Measurements from ENCODE around the gene PPM1E.
"Not testable (repeated sequence)": the region's sequence is repeated elsewhere in the genome, so short reads cannot be mapped to it uniquely, and the experiment has no call there.

The PPM1E gene

DNA sequence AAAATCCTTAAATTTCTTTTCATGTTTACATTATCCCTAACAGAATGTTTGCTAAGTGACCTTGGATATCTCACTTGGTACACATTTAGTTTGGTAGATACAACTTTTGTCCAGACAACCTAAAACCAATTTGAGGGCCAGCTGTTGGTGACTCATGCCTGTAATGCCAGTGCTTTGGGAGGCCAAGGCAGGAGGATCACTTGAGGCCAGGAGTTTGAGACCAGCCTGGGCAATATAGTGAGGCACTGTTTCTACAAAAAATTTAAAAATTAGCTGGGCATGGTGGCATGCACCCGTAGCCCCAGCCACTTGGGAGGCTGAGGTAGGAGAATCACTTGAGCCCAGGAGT, 202.0 kb downstream of the PPM1E start:
- DNase-seq: not testable (repeated sequence)

DNA sequence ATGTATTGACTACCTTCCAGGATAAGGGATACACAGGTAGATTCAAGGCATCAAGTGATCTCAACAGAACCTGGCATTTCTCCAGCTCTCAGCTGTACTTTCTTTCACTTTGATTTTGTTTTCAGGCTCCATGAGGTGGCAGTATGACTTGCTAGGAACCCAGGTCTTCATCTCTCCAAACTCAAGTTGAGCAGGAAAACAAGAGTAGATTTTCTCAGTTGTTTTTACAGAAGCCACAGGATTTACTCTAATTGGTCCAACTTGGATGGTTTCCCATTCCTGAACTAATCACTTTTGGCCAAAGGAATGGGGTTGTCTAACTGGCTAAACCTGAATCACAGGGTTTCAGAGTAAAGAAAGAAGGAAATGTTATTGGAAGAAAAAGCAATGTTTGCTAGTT, 204.4 kb downstream of the PPM1E start:
- no peak for DNase-seq

DNA sequence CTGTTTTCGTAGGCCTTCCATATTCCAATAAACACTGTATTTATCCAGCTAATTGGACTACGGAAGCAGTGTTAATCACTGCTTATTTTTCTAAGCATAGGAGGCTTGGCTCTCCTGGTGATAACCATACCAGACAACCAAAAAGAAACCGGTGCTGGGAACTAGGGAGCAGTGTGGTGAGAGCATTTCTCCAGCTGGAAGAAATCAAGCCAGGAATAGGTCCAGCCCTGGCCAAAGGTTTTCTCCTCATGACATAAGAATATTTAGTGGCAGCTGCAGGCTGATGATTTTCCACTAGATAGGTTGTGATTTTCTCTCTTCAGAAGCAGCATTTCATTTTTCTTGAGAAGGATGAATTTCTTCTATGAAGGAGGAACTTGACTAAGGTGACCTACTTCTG, 209.6 kb downstream of the PPM1E start:
- DNase-seq: no peak

DNA sequence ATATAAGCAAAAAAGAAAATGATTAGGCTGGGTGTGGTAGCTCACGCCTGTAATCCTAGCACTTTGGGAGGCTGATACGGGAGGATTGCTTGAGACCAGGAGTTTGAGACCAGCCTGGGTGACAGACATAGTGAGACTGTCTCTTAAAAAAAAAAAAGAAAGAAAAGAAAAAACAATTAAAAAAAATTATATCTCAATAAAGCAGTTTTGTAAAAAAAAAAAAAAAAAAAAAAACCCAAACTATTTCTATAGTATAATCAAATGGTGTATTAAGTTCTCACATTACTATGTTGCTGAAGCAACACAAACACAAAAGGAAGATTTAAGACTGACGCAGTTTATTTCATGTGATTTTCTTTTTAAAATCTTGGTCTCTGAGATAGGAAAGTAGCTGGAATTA, 210.6 kb downstream of the PPM1E start:
- DNase-seq: no peak

DNA sequence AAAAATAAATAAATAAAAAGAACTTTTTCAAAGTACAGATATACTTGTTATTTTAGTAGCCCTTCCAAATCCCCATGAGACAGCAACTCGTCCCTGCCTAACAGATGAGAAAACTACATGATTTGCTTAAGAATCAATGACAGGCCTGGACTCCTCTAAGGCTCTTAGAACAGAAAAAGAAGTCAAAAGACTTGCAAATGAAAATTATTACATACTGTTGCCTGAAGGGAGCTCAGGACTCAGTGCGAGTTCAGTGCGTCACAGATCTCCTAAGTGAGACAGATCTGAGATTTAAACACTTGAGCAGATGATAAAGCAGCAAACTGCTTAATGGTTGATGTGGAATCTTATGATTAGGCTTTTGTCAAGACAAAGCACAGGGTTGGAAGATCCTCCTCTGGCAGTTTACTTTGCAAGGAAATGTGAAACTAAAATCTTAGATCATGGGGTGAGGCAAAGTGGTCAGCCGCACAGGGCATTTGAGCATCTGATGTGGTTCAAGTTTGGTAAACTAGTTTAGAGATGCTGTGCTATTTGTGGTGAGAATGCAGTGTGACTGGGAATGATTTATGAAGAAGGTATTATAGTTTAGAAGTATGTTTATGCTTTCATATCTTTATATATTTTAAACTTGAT, 212.9 kb downstream of the PPM1E start:
- no peak for DNase-seq

DNA sequence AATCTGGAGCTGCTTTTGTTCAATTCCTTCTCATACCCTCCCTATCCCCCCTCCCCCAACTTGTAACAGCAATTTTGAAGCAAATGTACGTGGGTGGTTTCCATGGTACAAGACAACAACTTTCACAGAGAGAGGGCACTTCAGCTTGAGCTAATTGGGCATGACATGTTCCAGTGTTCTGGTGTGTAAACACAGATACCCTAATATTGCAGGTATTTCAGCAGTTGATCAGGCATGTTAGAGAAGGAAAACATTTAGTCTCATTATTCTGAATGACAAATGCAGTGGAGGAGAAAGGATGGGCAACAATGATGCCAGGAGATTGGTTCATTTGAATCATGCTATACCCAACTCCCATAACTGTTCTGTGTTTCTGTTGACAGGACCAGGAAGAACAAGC, 213.5 kb downstream of the PPM1E start:
- no peak for DNase-seq

DNA sequence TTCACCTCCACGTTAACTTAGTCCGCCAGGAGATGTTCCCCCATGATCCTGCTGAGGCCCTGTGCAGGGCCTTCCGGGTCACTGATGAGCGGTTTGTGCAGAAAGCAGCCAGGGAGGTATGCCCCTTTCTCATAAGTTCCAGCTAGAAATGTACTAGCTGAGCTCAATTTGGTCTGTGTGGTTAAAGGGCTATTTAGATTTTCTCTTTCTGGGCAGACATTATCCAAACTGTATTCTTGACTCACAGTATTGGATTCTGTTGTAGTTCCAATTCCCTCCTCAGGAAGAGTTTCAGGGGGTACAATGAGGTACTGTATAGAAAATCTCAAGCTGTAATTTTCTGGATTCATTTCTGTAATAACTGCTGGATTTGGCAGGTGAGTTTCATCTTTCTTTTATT, 214.0 kb downstream of the PPM1E start:
- no peak for DNase-seq

DNA sequence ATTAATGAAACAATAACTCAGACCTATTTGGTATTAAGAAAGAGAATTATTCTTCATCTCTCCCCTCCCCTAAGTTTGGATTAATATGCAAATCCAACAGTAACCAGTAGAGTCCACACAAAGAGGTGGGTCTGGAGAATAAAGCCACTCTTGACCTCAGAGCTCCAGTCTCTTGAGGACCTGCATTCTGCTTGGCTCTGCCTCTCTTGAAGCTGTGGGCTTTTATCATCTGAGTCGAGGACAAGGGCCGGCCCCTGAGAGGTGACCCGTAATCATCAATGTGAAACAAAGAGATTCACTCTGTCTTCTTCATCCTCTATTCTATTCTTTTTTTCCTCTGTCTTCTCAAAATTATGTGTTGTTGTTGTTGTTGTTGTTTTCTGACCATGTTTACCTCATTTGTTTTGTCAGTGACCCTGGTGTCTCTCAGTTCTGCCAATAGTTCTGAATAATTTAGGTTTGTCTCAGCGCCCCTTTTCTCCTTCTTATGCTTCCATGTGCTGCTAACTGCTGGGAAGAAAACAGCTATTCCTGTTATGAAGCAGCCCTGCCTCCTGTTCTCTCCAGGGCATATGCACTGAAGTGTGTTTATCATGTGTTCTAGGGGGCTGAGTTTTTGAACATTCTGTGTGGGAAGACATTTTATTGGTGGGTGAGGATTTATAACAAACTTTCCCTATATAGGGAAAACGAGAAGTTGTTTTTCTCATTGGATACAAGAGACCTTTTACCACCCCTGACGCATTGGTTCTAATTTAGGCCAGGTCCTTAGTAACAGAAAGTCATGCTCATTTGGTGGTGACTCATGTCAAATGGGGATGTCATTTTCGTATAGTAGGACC, 215.2 kb downstream of the PPM1E start:
- DNase-seq: no peak

DNA sequence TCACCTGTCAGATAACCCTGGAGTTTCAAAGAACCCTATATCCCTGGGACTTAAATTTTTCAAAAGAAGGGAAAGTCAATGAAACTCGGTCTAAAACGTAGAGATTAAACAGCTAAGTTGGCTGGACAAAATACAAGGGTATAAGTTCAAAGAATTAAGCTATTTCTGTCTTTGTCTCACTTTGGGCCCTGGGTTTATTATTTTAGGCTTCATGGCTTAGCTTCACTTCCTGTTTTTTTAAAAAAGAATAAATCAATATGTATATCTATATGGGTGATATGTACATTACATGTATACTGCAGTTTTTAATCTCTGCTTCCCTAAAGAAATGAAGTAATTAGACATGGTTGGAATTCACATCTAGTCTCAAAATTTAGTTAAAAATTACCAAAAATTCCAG, 218.7 kb downstream of the PPM1E start:
- no peak for DNase-seq

DNA sequence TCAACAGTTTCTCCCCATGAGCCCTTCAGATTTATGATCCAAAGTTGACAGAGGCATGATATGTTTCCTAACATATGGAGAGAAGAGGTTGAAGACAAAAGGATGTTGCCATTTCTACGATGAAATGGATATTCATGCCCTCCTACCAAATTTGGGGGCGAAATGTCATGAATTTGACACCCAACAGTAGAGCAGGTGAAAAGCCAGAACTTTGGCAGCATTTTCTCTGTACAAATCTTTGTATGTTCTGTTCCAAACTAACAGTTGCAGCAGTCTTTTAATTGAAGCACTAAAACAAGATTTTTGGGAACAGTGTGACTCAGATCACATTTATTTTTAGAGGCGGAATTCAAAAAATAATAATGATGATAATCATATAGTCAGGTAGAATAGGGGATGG, 220.9 kb downstream of the PPM1E start:
- no peak for DNase-seq

DNA sequence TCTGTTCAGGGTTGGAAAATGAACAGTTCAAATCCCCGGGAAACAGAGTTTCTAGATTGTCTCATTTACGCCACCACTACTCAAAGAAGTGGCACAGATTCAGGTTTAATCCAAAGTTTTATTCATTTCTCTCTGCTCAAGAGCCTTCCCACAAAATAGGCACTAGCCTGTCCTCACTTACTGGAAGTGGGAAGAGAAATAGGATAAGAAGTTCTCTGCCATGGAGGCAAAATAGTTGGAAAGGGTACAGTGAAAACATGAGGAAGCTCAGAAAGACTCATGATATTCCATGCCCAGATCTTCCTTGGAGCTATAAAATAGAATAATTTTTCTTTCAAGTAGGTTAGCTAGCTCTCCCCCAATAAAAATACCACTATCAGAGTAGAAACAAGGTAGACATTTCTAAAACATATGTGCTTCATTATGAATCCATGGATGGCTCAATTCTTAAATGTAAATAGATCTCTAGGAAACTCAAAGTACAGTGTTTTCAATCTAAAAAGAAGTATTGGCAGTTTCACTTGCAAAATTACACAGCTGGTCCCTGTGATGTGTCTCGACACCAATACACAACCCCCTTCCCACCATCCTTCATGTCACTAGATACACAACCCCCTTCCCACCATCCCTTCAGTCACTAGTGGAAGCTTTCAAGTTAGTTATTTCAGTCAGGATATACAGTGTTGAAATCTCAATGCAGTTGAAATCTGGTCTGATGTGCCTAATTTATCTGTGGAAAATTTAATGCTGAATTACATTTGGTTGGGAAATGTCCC, 225.2 kb downstream of the PPM1E start:
- DNase-seq: no peak

DNA sequence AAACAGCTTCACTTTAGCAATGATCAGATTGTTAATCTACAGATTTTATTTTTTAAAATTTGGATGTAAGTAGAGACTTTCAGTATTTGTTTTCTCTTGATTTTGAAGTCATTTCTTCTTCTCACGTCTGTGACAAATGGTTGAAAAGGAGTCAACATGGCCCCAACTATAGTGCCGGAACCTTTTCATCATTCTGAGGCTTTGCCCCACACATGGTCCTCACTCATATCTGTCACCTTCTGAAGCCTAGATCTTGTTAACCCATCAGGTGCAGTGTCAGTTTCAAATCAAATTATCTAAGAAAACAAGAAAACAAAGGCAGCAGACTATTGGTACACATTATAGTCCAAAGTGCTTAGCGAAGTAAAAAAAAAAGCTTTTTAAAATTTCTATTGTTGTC, 227.0 kb downstream of the PPM1E start:
- DNase-seq: no peak

DNA sequence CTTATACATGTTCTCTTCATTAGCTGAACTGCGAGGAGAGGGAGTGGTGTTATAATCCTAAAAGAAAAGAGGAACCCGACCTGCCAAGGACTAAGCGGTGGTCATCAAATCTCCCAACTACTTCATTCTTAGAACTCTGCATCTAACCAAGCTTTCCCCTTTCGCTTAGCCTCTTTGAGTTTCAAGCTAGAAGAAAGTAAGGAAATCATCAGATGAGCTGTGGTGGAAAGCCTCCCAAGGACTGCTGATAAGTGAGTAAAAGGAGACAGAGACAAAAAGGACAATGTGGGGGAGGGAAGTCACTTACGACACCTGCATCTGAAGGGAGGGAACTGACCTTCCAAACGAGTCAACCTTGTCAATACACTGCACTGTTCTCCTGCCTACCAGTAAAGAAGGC, 229.7 kb downstream of the PPM1E start:
- DNase-seq: no peak

DNA sequence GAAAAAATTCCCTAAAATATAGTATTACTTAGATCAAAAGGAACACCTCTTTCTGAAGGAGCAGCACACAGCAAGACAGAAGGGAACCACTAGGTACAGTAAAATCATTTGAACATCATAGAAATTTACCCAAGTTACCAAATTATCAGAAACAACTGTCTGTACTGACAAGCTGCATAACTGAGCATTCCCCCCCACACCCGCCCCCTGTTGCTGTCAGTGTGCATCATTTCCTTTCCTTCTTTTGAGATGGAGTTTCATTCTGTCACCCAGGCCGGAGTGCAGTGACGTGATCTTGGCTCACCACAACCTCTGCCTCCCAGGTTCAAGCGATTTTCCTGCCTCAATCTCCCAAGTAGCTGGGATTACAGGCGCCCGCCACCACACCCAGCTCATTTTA, 230.3 kb downstream of the PPM1E start:
- no peak for DNase-seq

DNA sequence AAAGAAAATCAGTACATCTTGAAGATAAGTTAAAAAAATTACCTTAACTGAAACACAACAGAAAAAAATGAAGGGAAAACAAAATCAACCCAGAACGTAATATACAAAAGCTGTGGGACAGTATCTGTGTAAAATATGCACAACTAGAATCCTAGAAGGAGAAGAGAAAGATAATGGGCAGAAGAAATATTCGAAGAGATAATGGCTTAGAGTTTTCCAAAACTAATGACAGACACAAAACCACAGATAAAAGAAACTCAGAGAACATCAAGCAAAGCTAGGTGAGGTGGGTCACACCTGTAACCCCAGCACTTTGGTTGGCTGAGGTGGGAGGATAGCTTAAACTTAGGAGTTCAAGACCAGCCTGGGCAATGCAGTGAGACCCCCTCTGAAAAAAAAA, 234.0 kb downstream of the PPM1E start:
- DNase-seq: no peak

DNA sequence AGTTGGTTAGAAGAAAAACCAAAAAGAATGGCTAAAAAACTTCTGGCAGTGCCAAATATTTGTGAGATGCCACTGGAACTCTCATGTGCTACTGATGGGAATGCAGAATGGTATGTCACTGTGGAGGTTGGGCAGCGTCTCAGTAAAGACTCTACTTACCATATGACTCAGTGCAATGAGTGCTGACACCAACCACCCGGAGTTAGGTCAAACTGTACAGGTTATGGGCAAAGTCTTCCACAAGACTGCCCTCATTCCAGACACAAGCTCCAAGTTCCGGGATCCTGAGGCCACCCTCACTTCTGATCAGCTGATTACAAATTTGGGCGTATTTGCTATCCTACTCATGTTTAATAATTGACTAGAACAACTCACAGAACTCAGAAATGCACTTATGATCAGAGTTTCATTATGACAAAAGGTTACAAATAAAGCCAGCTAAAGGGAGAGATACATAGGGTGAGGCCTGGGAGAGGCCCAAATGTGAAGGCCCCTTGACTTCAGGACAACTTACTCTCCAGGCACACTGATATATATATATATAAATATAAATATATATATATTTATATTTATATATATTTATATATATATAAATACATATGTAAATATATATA, 236.2 kb downstream of the PPM1E start:
- DNase-seq: no peak

DNA sequence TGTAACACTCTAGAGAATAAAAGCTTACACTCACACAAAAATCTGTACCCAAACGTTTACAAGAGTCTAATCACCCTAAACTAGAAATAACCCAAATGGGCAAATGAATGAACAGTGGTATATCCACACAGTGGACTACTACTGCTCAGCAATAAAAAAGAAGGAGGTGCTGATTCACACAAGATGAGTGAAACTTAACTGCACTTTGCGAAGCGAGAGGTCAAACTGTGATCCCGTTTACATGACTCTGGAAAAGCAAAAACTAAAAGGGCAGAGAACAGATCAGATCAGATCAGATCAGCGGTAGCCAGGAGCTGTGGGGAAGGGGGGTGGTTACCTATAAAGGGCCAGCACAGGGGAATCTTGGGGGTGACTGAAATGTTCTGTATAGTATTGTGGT, 237.7 kb downstream of the PPM1E start:
- DNase-seq: no peak

DNA sequence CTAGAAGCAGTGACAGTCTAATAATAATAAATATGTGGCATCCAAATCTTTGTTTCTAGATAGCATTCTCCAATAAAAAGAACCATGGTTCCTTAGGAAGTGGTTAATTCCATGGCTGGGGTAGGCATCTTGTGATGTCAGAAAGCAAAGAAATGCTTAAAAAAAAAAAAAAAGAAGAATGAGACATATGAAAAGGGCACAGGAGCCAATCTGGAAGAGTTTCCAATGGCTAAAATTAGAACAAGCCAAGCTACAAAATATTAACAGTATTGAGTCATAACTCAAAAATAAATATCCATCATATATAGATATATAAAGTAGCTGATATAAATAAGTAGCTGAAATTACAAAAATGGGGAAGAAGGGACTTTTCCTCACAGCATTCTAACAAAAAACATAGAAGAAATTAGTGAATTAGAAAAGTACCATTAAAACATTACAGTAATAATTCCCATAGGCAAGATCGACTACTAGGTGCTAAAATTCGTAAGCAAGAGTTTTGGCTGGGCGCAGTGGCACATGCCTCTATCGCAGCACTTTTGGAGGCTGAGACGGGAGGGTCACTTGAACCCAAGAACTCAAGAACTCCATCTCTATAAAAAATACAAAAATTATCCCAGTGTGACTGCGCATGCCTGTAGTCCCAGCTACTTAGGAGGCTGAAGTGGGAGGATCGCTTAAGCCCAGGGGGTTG, 239.7 kb downstream of the PPM1E start:
- no peak for DNase-seq

DNA sequence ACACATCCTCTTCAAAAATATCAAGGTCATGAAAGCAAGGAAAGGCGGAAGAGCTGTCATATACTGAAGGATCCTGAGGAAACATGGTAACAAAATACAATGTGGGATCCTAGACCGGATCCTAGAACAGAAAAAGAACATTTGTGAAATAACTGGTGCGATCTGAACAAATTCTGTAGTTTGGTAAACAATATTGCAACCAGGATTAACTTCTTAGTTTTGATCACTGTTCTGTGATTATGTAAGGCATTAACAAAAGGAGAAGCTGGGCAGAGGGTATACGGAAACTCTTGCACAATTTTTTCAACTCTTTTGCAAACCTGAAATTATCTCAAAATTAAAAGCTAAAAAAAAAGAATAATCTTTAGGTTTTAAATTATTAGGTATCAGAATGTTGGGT, 241.3 kb downstream of the PPM1E start:
- DNase-seq: no peak

DNA sequence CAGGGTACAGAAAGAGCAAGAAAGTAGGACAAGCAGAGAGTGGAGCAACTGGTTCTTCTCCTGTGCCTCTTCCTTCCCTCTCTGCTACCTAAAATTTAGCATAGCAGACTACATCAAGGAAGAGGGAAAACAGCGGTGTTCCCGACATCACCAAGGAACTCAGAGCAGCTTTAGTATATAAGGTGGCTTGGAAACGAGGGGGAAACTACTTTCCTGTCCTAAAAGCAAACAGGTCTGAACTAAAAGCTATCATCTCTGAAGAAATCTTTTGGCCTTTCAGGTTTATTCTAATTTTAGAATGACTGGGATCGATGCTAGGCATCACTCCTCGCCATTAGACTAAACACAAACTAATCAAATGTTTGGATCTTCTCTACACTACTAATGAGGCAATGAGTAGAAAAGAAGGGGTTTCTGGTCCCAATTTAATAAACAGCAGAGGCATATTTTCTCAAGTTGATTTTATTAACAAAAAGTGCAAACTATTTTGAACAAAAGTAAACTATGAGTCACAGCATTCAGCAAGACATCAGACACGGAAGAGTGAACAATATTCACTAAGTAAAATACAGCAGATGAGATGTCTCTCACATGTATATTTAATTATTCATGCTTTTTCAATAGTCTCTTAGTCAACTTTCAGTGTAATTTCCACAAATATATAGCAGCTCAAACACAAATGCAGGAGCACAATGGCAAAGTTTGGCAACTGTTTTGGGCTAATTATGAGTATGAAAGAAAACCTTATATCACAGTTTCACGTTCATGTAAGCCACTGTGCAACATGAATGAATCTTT, 242.3 kb downstream of the PPM1E start:
- no peak for DNase-seq

DNA sequence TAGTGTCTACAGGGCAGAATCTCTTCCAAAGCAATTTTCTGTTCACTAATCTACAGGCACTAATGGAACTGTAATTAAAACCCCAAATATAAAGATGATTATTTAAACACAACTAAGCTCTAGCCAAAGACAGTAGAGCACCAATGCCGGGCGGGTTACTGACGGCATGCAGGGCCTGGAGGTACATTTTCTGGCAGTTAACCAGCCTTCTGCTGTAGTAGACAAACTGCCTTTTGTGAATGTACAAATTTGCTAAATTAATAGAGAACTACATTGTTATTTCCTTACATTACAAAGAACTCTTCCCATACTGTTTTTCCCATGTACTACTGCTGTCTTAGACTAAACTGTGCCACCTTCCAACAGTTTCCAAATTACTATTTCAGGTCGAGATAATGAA, 243.2 kb downstream of the PPM1E start:
- no peak for DNase-seq

DNA sequence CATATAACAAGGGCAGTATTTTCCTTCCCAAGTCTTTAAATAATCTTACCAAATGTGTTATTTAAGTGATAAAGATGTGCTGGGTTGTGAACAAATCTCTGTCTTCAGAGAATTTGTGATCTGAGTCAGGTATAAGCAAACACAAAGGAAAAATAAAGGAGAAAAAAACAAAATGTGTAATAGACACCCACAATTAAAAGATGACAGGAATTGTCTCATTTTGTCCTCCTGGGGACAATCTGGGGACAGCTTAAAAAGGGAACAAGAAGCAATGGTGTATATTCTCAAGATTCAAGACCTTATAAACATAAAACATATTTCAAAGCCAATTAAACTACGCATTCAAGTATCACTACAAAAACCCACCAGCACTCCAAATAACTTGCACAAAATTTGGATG, 243.8 kb downstream of the PPM1E start:
- no peak for DNase-seq

Data from hippocampal formation (tissue), 2 donors.